Adipocyte (in vitro differentiated cells): ENCODE measurements around the gene HOXB8.

ENCODE experiments used
- DNase-seq: peaks from one replicate; pipeline ENCODE4 v3.0.0-alpha.2; 2015; ENCODE audit warnings: low read depth
- H3K27me3 ChIP-seq: replicated peaks from 2 replicates; pipeline ENCODE4 v1.7.0; 2013; ENCODE audit warnings: mild to moderate bottlenecking, low read length, moderate library complexity; ENCODE audit not compliant: control insufficient read depth, insufficient read depth
- H3K36me3 ChIP-seq: 2 replicates; pipeline ENCODE4 v1.7.0; 2013; ENCODE audit warnings: low read length, mild to moderate bottlenecking, moderate library complexity; ENCODE audit not compliant: control insufficient read depth, insufficient read depth, severe bottlenecking
- H3K4me1 ChIP-seq: 2 replicates; pipeline ENCODE4 v1.7.0; 2013; ENCODE audit warnings: mild to moderate bottlenecking, low read length, moderate library complexity; ENCODE audit not compliant: control insufficient read depth, insufficient read depth
- H3K4me3 ChIP-seq: 2 replicates; pipeline ENCODE4 v1.7.0; 2013; ENCODE audit warnings: mild to moderate bottlenecking, low read length, moderate library complexity
- H3K9ac ChIP-seq: 2 replicates; pipeline ENCODE4 v1.7.0; 2013; ENCODE audit warnings: mild to moderate bottlenecking, low read length, moderate library complexity
- H3K9me3 ChIP-seq: 2 replicates; pipeline ENCODE4 v1.7.0; 2013; ENCODE audit warnings: mild to moderate bottlenecking, low read length, moderate library complexity; ENCODE audit not compliant: control insufficient read depth

Gene HOXB8

DNA sequence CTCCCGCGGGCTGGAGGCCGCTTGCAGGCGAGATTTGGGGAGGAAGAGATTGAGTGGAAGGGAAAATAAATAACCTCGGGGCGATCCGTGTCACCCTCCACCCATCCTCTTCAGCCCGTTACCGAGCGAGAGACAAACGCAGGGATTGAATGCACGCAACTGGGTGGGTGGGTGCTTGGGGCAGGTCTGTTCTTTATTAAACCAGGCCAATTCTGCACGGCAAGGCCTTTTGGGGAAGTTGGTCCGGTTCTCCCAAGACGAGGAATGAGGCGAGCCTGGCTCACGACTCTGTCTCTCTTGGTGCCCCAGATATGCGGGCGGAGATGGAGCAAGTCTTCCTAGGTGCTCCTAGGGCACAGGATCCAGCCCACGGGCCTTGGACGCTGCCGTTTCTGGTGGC, 3.9 kb downstream of the HOXB8 start:
- peak overlapping the region; percentile 86 for H3K4me3 ChIP-seq
- no peaks in the 10 kb centered on the region for H3K9me3 ChIP-seq
- no peak for DNase-seq
- peaks cover 23% of the 10 kb centered on the region for H3K4me1 ChIP-seq
- peak overlapping the region; percentile 94 for H3K9ac ChIP-seq
- peaks cover 10% of the 10 kb centered on the region for H3K27me3 ChIP-seq
- H3K36me3 ChIP-seq: no peaks in the 10 kb centered on the region

GRCh38 chr17:48610282-48611211, 4.5 kb downstream of the HOXB8 start, which contains the start of gene HOXB7:
TSS of gene HOXB7 (minus strand) at chr17:48611017. CDS start at chr17:48610918, 99 bp downstream.
- peaks cover 4% of the 10 kb centered on the region for H3K27me3 ChIP-seq
- no peaks in the 10 kb centered on the region for H3K36me3 ChIP-seq
- peak within 1 kb of the TSS; percentile 94 for H3K9ac ChIP-seq
- H3K9me3 ChIP-seq: no peaks in the 10 kb centered on the region
- DNase-seq: no peak
- H3K4me3 ChIP-seq: peak within 1 kb of the TSS; percentile 86
- H3K4me1 ChIP-seq: peaks cover 27% of the 10 kb centered on the region

DNA sequence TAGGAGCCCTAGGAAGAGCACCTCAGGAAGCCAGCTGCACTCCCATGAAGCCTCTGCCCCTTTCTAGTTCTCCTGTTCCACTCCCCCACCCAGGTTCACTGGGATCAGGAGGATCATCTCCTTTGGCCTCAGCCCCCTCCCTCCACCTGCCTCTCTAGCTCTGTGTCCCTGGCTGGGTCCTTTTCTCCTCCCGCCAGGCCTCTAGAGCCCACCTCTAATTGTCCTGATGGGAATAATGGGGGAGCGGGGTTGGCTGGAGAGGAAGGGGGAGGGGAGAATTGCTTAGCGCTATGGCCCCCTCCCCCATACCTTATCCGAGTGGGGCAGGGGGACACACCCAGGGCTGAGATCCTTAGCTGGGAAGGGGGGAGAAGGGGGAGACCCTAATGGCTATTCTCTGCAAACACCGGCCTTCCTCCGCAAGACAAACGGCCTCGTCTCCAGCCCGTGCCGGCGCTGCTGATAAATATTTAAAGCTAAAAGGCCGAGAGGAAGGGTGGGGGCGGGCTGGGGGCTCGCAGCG, 5.3 kb downstream of the HOXB8 start:
- Histone ChIP-seq H3K9me3 (no peaks in the 10 kb centered on the region), H3K4me1 (peaks cover 33% of the 10 kb centered on the region), H3K9ac (peak overlapping the region; percentile 94), H3K27me3 (no peaks in the 10 kb centered on the region), H3K36me3 (no peaks in the 10 kb centered on the region), H3K4me3 (peak overlapping the region; percentile 86)
- DNase-seq: no peak

GRCh38 chr17:48609033-48609432, 6.1 kb downstream of the HOXB8 start:
- Histone ChIP-seq H3K36me3 (no peaks in the 10 kb centered on the region), H3K9me3 (no peaks in the 10 kb centered on the region), H3K4me3 (peak overlapping the region; percentile 86), H3K27me3 (no peaks in the 10 kb centered on the region), H3K9ac (peak overlapping the region; percentile 94), H3K4me1 (peaks cover 33% of the 10 kb centered on the region)
- no peak for DNase-seq

GRCh38 chr17:48608494-48608834, 6.6 kb downstream of the HOXB8 start:
- no peaks in the 10 kb centered on the region for H3K27me3 ChIP-seq

GRCh38 chr17:48606892-48607614, 8.0 kb downstream of the HOXB8 start:
- Histone ChIP-seq H3K27me3 (no peaks in the 10 kb centered on the region), H3K36me3 (no peaks in the 10 kb centered on the region), H3K9me3 (no peaks in the 10 kb centered on the region), H3K9ac (peak overlapping the region; percentile 97), H3K4me1 (peaks cover 39% of the 10 kb centered on the region), H3K4me3 (no peak overlapping the region)
- no peak for DNase-seq

More at GRCh38 chr17:48608494-48608834, 6.6 kb downstream of the HOXB8 start:
- Histone ChIP-seq H3K36me3 (no peaks in the 10 kb centered on the region), H3K9me3 (no peaks in the 10 kb centered on the region), H3K4me1 (peaks cover 33% of the 10 kb centered on the region), H3K4me3 (no peak overlapping the region), H3K9ac (peak overlapping the region; percentile 94)
- no peak for DNase-seq

GRCh38 chr17:48605991-48606891, 8.9 kb downstream of the HOXB8 start:
- no peaks in the 10 kb centered on the region for H3K27me3 ChIP-seq
- H3K36me3 ChIP-seq: no peaks in the 10 kb centered on the region
- no peak overlapping the region for H3K4me3 ChIP-seq
- H3K9ac ChIP-seq: peak overlapping the region; percentile 97
- H3K9me3 ChIP-seq: no peaks in the 10 kb centered on the region
- DNase-seq: no peak
- H3K4me1 ChIP-seq: peaks cover 44% of the 10 kb centered on the region

DNA sequence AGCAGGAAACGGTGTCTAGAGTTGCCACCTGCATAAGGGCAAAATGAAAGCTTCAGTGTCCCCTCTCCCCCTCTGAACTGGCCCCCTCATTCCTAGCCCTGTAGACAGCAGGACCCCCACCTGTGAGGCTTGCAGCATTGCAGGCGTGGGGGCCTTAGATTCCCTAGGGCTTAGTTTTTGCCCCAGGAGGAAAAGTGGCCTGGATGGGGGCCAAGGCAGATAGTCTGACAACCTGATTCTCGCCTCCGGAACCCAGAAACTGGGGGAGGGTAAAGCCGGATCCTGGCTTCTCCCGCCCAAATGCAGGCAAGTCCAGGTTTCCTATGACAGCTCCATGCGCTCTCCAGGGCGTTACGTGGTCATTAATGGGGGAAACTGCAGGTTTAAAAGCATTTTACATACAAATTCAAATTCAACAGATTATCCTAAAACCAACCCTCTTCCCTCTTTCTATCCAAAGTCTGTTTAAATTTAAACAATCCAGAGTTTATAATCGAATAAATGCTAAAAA, 9.6 kb downstream of the HOXB8 start:
- H3K9ac ChIP-seq: peak overlapping the region; percentile 97
- H3K9me3 ChIP-seq: no peaks in the 10 kb centered on the region
- H3K36me3 ChIP-seq: no peaks in the 10 kb centered on the region
- H3K27me3 ChIP-seq: no peaks in the 10 kb centered on the region
- peak overlapping the region; percentile 95 for H3K4me3 ChIP-seq
- DNase-seq: no peak
- H3K4me1 ChIP-seq: peaks cover 47% of the 10 kb centered on the region

- Histone ChIP-seq H3K36me3 (no peaks in the 10 kb centered on the region), H3K9me3 (no peaks in the 10 kb centered on the region), H3K27me3 (no peaks in the 10 kb centered on the region), H3K4me3 (peak within 1 kb of the TSS; percentile 95), H3K4me1 (peaks cover 46% of the 10 kb centered on the region), H3K9ac (peak within 1 kb of the TSS; percentile 97)
- no peak for DNase-seq
Observed at GRCh38 chr17:48604770-48605329, 10.2 kb downstream of the HOXB8 start, which contains the start of gene HOXB6. TSS of gene HOXB6 (minus strand) at chr17:48604986. CDS start at chr17:48598150, 6,836 bp downstream.
